HEK293 (cell line): Measurements from ENCODE around the gene IGFBP5.

Source experiments
- CTCF ChIA-PET: fragments of 350-600 bp; formaldehyde crosslinking; extraction: SDS; loops from one replicate; lab custom pipeline; 2021; ENCODE audit warnings: antibody characterized with exemption; lab: Yijun Ruan, JAX
- POLR2A ChIA-PET: fragments of 300-600 bp; formaldehyde crosslinking; extraction: SDS; loops from one replicate; lab custom pipeline; 2020; ENCODE audit warnings: antibody characterized with exemption, inconsistent platforms; lab: Yijun Ruan, JAX
- H3K27ac ChIP-seq: fragments of 200-500 bp; sonication (Bioruptor generic); 2 replicates; pipeline ENCODE4 v1.5.1; 2014; ENCODE audit warnings: low read depth, low read length, control low read depth, inconsistent platforms; ENCODE audit errors: extremely low read depth
- H3K36me3 ChIP-seq, 2 experiments: fragments of 200-500 bp in 1 of 2; sonication (Bioruptor generic) in 1 of 2; 1 replicate in 1 of 2; 2 replicates in 1 of 2; pipeline ENCODE4 v1.5.1; 2014 to 2017; ENCODE audit warnings: inconsistent platforms in 2 of 2, low read length in 2 of 2; ENCODE audit not compliant: control insufficient read depth in 2 of 2, insufficient read depth in 1 of 2
- H3K4me1 ChIP-seq: fragments of 200-500 bp; sonication (Bioruptor generic); 2 replicates; pipeline ENCODE4 v1.5.1; 2014; ENCODE audit warnings: mild to moderate bottlenecking, low read length, inconsistent platforms; ENCODE audit not compliant: control insufficient read depth, insufficient read depth
- H3K4me3 ChIP-seq: 2 replicates; pipeline ENCODE4 v1.5.1; 2011; ENCODE audit warnings: low read depth, mild to moderate bottlenecking, control low read depth, low read length, moderate library complexity
- H3K9me3 ChIP-seq: fragments of 200-500 bp; sonication (Bioruptor generic); 2 replicates; pipeline ENCODE4 v1.5.1; 2014; ENCODE audit warnings: low read depth, low read length, inconsistent platforms; ENCODE audit not compliant: control insufficient read depth, insufficient read depth
- BCL6B ChIP-seq: fragments of 450-650 bp; formaldehyde crosslinking; IDR thresholded peaks from 2 replicates; pipeline ENCODE4 v1.5.1; 2017; ENCODE audit warnings: missing biosample characterization, missing genetic modification characterization
- PRDM10 ChIP-seq: fragments of 450-650 bp; formaldehyde crosslinking; IDR thresholded peaks from 2 replicates; pipeline ENCODE4 v1.5.1; 2016; ENCODE audit warnings: missing biosample characterization, missing genetic modification characterization
- TCF7L2 ChIP-seq: IDR thresholded peaks from 2 replicates; pipeline ENCODE4 v1.6.1; 2011; ENCODE audit warnings: low read depth, mild to moderate bottlenecking, inconsistent platforms, low read length, moderate library complexity, borderline replicate concordance
- TRIM28 ChIP-seq: IDR thresholded peaks from 2 replicates; pipeline ENCODE4 v1.6.1; 2011; ENCODE audit warnings: low read length, control low read depth, borderline replicate concordance
- ZNF174 ChIP-seq: fragments of 450-650 bp; formaldehyde crosslinking; IDR thresholded peaks from 2 replicates; pipeline ENCODE4 v1.5.0; 2017; ENCODE audit warnings: missing biosample characterization, mild to moderate bottlenecking, missing genetic modification characterization
- ZNF19 ChIP-seq: fragments of 450-650 bp; formaldehyde crosslinking; IDR thresholded peaks from 2 replicates; pipeline ENCODE4; 2016; ENCODE audit warnings: missing biosample characterization, missing genetic modification characterization, low read depth
- ZNF211 ChIP-seq: fragments of 450-650 bp; formaldehyde crosslinking; IDR thresholded peaks from 2 replicates; pipeline ENCODE4 v1.5.1; 2016; ENCODE audit warnings: low read depth, missing biosample characterization, missing genetic modification characterization
- ZNF239 ChIP-seq: fragments of 450-650 bp; formaldehyde crosslinking; IDR thresholded peaks from 2 replicates; pipeline ENCODE4 v1.5.1; 2016; ENCODE audit warnings: missing biosample characterization, missing genetic modification characterization
- ZNF341 ChIP-seq: fragments of 450-650 bp; formaldehyde crosslinking; IDR thresholded peaks from 2 replicates; pipeline ENCODE4; 2016; ENCODE audit warnings: low read depth, missing biosample characterization, missing genetic modification characterization
- ZNF514 ChIP-seq: fragments of 450-650 bp; formaldehyde crosslinking; IDR thresholded peaks from 2 replicates; pipeline ENCODE4 v1.5.1; 2016; ENCODE audit warnings: missing biosample characterization, missing genetic modification characterization
- ZNF544 ChIP-seq: fragments of 450-650 bp; formaldehyde crosslinking; IDR thresholded peaks from 2 replicates; pipeline ENCODE4 v1.5.0; 2017; ENCODE audit warnings: missing biosample characterization, missing genetic modification characterization
- ZNF580 ChIP-seq: fragments of 450-650 bp; formaldehyde crosslinking; IDR thresholded peaks from 2 replicates; pipeline ENCODE4 v1.5.1; 2016; ENCODE audit warnings: missing biosample characterization, missing genetic modification characterization
- ZNF654 ChIP-seq: fragments of 450-650 bp; formaldehyde crosslinking; IDR thresholded peaks from 2 replicates; pipeline ENCODE4 v1.5.1; 2016; ENCODE audit warnings: low read depth, missing biosample characterization, missing genetic modification characterization
- ZNF664 ChIP-seq: fragments of 450-650 bp; formaldehyde crosslinking; IDR thresholded peaks from 2 replicates; pipeline ENCODE4 v1.5.1; 2016; ENCODE audit warnings: missing biosample characterization, missing genetic modification characterization
- ZNF768 ChIP-seq: fragments of 450-650 bp; formaldehyde crosslinking; IDR thresholded peaks from 2 replicates; pipeline ENCODE4 v1.5.1; 2018; ENCODE audit warnings: missing biosample characterization, mild to moderate bottlenecking, missing genetic modification characterization
- ZSCAN23 ChIP-seq: fragments of 450-650 bp; formaldehyde crosslinking; IDR thresholded peaks from 2 replicates; pipeline ENCODE4 v1.5.1; 2016; ENCODE audit warnings: missing biosample characterization, missing genetic modification characterization
- TF ChIP-seq, protein P1 (sequence below): fragments of 450-650 bp; IDR thresholded peaks from 2 replicates; pipeline ENCODE4 v1.5.1; 2018; ENCODE audit warnings: missing biosample characterization, mild to moderate bottlenecking, missing genetic modification characterization
- TF ChIP-seq, protein P2 (sequence below): fragments of 450-650 bp; formaldehyde crosslinking; IDR thresholded peaks from 2 replicates; pipeline ENCODE4 v1.5.1; 2016; ENCODE audit warnings: missing biosample characterization, missing genetic modification characterization
- TF ChIP-seq, protein P3 (sequence below): fragments of 450-650 bp; IDR thresholded peaks from 2 replicates; pipeline ENCODE4 v1.5.1; 2018; ENCODE audit warnings: missing biosample characterization, missing genetic modification characterization
- TF ChIP-seq, protein P4 (sequence below): fragments of 450-650 bp; formaldehyde crosslinking; IDR thresholded peaks from 2 replicates; pipeline ENCODE4 v1.5.1; 2017; ENCODE audit warnings: missing biosample characterization, mild to moderate bottlenecking, missing genetic modification characterization, moderate library complexity

The IGFBP5 gene

GRCh38 chr2:216698293-216698692 is 2.9 kb upstream of the IGFBP5 start:
- Histone ChIP-seq H3K4me1 (peaks cover 47% of the 10 kb centered on the region), H3K27ac (peak overlapping the region; percentile 45; the same call in 1 of the 2 replicates), H3K4me3 (no peak overlapping the region), H3K36me3 (no peaks in the 10 kb centered on the region), H3K9me3 (no peaks in the 10 kb centered on the region)
- ChIA-PET CTCF (interaction anchor here (0.5 to 5.1 kb wide), 46 partner anchors 9 to 1017 kb away, joined by 3 to 31 read pairs (median 4); no protein-coding TSS in a partner anchor), POLR2A (interaction anchor here (0.8 kb wide), 1 partner anchor 94 kb away, joined by 3 read pairs; no protein-coding TSS in a partner anchor)
- TF ChIP-seq, protein P1, sequence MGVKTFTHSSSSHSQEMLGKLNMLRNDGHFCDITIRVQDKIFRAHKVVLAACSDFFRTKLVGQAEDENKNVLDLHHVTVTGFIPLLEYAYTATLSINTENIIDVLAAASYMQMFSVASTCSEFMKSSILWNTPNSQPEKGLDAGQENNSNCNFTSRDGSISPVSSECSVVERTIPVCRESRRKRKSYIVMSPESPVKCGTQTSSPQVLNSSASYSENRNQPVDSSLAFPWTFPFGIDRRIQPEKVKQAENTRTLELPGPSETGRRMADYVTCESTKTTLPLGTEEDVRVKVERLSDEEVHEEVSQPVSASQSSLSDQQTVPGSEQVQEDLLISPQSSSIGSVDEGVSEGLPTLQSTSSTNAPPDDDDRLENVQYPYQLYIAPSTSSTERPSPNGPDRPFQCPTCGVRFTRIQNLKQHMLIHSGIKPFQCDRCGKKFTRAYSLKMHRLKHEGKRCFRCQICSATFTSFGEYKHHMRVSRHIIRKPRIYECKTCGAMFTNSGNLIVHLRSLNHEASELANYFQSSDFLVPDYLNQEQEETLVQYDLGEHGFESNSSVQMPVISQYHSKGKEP (tag by site-specific recombination) = peak; percentile 49
- no peak for TF ChIP-seq ZNF580
- peak; percentile 87 for TF ChIP-seq TCF7L2
- no peak for TF ChIP-seq ZSCAN23 (tag by site-specific recombination)
- TF ChIP-seq ZNF768 (tag by site-specific recombination) = no peak
- TF ChIP-seq, all 188 proteins: peak for 2

DNA sequence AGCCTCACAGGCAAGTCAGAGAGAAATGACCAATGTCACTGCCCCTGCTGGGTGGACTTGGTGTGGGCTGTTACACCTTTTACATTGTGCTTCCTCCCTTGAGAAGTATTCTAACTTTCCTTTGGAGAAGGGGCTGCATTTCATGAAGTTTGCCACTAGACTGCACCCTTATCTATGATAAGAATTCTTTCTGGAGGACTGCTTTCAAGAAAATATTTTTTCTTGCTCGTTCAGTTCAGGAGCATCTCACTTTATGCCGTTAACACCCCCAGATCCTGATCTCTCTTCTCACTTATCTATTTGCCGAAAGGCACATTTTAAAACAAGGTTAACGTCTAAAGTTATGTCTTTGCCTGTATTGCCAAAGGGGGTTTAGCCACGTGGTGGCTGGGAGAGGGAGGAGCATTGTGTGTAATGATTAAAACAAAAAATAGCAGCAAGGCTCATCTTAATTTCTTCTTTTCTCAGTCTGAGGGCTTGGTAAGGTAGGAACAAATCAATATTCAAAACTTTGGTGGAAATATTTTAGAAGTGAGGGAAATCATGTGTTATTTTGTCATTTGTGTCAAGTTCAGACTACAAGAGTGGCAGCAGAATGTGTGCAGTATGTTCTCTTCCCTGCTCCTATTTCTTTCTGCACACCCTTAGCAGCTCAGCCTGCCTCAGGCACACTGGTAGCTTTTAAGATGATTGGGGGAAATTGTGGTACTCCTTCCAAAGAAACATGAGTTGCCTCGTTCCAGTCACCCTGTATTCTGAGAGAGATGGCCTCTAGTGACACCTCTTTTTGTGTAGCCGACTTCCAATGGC is 1.6 kb upstream of the IGFBP5 start:
- POLR2A ChIA-PET = no interaction called here
- no peaks in the 10 kb centered on the region for H3K9me3 ChIP-seq
- H3K36me3 ChIP-seq = no peaks in the 10 kb centered on the region
- H3K27ac ChIP-seq = peak overlapping the region; percentile 94; the same call in 1 of the 2 replicates
- CTCF ChIA-PET = interaction anchor here (0.6 to 5.1 kb wide), 16 partner anchors 10 to 1047 kb away, joined by 3 to 31 read pairs (median 4); no protein-coding TSS in a partner anchor
- peaks cover 47% of the 10 kb centered on the region for H3K4me1 ChIP-seq
- no peak overlapping the region for H3K4me3 ChIP-seq
- TF ChIP-seq ZNF341 (tag by site-specific recombination) = 0 out of 2 replicates have a peak, but pooled peaks have one; percentile 17
- no peak for TF ChIP-seq ZNF514 (tag by site-specific recombination)
- TF ChIP-seq ZNF239 = no peak
- TF ChIP-seq, protein P2, sequence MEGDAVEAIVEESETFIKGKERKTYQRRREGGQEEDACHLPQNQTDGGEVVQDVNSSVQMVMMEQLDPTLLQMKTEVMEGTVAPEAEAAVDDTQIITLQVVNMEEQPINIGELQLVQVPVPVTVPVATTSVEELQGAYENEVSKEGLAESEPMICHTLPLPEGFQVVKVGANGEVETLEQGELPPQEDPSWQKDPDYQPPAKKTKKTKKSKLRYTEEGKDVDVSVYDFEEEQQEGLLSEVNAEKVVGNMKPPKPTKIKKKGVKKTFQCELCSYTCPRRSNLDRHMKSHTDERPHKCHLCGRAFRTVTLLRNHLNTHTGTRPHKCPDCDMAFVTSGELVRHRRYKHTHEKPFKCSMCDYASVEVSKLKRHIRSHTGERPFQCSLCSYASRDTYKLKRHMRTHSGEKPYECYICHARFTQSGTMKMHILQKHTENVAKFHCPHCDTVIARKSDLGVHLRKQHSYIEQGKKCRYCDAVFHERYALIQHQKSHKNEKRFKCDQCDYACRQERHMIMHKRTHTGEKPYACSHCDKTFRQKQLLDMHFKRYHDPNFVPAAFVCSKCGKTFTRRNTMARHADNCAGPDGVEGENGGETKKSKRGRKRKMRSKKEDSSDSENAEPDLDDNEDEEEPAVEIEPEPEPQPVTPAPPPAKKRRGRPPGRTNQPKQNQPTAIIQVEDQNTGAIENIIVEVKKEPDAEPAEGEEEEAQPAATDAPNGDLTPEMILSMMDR (tag by site-specific recombination) = peak; percentile 58
- TF ChIP-seq ZSCAN23 (tag by site-specific recombination) = no peak
- TF ChIP-seq ZNF211 (tag by site-specific recombination) = no peak
- TF ChIP-seq, protein P3, sequence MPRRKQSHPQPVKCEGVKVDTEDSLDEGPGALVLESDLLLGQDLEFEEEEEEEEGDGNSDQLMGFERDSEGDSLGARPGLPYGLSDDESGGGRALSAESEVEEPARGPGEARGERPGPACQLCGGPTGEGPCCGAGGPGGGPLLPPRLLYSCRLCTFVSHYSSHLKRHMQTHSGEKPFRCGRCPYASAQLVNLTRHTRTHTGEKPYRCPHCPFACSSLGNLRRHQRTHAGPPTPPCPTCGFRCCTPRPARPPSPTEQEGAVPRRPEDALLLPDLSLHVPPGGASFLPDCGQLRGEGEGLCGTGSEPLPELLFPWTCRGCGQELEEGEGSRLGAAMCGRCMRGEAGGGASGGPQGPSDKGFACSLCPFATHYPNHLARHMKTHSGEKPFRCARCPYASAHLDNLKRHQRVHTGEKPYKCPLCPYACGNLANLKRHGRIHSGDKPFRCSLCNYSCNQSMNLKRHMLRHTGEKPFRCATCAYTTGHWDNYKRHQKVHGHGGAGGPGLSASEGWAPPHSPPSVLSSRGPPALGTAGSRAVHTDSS = no peak
- TF ChIP-seq BCL6B (tag by site-specific recombination) = no peak
- TF ChIP-seq, protein P4, sequence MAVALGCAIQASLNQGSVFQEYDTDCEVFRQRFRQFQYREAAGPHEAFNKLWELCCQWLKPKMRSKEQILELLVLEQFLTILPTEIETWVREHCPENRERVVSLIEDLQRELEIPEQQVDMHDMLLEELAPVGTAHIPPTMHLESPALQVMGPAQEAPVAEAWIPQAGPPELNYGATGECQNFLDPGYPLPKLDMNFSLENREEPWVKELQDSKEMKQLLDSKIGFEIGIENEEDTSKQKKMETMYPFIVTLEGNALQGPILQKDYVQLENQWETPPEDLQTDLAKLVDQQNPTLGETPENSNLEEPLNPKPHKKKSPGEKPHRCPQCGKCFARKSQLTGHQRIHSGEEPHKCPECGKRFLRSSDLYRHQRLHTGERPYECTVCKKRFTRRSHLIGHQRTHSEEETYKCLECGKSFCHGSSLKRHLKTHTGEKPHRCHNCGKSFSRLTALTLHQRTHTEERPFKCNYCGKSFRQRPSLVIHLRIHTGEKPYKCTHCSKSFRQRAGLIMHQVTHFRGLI (tag by site-specific recombination) = no peak
- TF ChIP-seq ZNF664 = no peak
- TF ChIP-seq ZNF174 (tag by site-specific recombination) = no peak
- TF ChIP-seq ZNF544 = no peak
- TF ChIP-seq PRDM10 (tag by site-specific recombination) = peak; percentile 18; the same call in 1 of the 2 replicates
- TF ChIP-seq ZNF19 (tag by site-specific recombination) = no peak
- peak; percentile 39; the same call in 1 of the 2 replicates for TF ChIP-seq ZNF654 (tag by site-specific recombination)
- peak; percentile 50; the same call in 1 of the 2 replicates for TF ChIP-seq TRIM28
